ENCODE measurements around the gene NEAT1.

DNA sequence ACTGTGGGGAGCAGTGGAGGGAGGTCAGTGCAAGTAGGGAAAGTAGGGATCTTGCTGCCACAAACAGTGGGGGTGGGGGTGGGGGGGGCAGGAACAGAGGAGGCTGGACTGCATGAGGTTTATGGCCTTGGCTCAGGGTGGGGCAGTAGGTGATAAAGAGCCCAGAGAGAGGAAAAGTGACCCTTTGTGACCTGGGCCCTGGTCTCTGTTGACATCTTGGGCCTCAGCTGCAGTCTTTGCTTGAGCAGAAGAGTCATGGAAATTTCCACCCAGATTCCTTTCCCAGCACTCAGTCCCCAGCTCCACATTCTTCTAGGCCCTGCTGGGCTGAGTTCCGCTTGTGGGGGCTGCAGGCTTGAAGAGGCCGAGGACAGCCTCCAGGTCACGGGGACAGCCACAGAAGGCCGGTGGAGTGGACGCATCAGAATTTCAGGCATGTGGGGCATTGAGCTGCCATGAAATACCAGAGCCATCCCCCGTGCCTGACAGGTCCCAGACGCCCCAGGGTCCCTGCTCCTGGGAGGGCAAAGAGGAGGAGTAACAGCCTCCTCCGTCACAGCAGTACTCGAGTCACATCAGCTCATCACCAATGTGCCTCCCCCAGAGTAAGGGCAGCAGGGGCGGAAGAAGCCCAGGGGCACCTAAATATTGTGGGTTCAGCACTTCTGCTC lies 66.6 kb downstream of the NEAT1 start:
- no peak for TF ChIP-seq GATA2 (IDR thresholded peaks at IDR 0.05; ENCODE audit: low read depth, low read length)
- TF ChIP-seq GATA3 (IDR thresholded peaks at IDR 0.05; ENCODE audit: low read depth, low read length) = no peak
